ENCODE results near the gene GPC6. TPM values are rescaled to one million over a fixed set of nuclear protein-coding genes. Genes with fewer than 3 reads are reported as not detected.

The GPC6 gene
- total RNA-seq, 3 donors from 2014 or later (not counting 1 experiment from before 2014, with no cell fraction given): not detected

- H3K36me3 Mint-ChIP-seq: peaks cover 5% of the 10 kb centered on the region
- H3K4me1 ChIP-seq (ENCODE audit: control insufficient read depth, insufficient read depth, low read length): no peaks in the 10 kb centered on the region
- no peaks in the 10 kb centered on the region for H3K4me1 Mint-ChIP-seq
- peaks cover 2 to 11% of the 10 kb centered on the region in 2 donors for H3K9me3 Mint-ChIP-seq
- intact Hi-C loops (cut with micrococcal nuclease): no loop called here
- H3K27me3 Mint-ChIP-seq (ENCODE audit: low read depth in 2 of 2): no peaks in the 10 kb centered on the region
- H3K27me3 ChIP-seq (ENCODE audit: control insufficient read depth, insufficient read depth, low read length): no peaks in the 10 kb centered on the region
- DNase-seq (no peak), ATAC-seq (no peak)
- H3K27ac ChIP-seq (ENCODE audit: low read length): no peak overlapping the region
- no peaks in the 10 kb centered on the region for H3K9me3 ChIP-seq (ENCODE audit: control insufficient read depth, insufficient read depth, low read length)
- no peaks in the 10 kb centered on the region for H3K36me3 ChIP-seq (ENCODE audit: control insufficient read depth, insufficient read depth, low read length)
- H3K27ac Mint-ChIP-seq: no peak overlapping the region
- H3K4me3 ChIP-seq (ENCODE audit: low read length): no peak overlapping the region
- H3K4me3 Mint-ChIP-seq: no peak overlapping the region
- TF ChIP-seq CTCF (IDR thresholded peaks at IDR 0.05): no peak
- 82% methylated on average over 10 of the region's 10 CpGs for WGBS (ENCODE audit: insufficient coverage)
Observed at GRCh38 chr13:93767180-93767916, 540.7 kb downstream of the GPC6 start.

- Mint-ChIP-seq H3K4me1 (no peaks in the 10 kb centered on the region), H3K27ac (no peak overlapping the region), H3K4me3 (no peak overlapping the region), H3K36me3 (peaks cover 5% of the 10 kb centered on the region), H3K9me3 (peaks cover 2 to 11% of the 10 kb centered on the region in 2 donors), H3K27me3 (ENCODE audit: low read depth in 2 of 2) (no peaks in the 10 kb centered on the region)
- H3K9me3 ChIP-seq (ENCODE audit: control insufficient read depth, insufficient read depth, low read length): no peaks in the 10 kb centered on the region
- WGBS (ENCODE audit: insufficient coverage): 88% methylated on average over 4 of the region's 4 CpGs
- DNase-seq (no peak), ATAC-seq (no peak)
- TF ChIP-seq CTCF (IDR thresholded peaks at IDR 0.05): no peak
- intact Hi-C loops (cut with micrococcal nuclease): no loop called here
- no peak overlapping the region for H3K27ac ChIP-seq (ENCODE audit: low read length)
- H3K36me3 ChIP-seq (ENCODE audit: control insufficient read depth, insufficient read depth, low read length): no peaks in the 10 kb centered on the region
- no peaks in the 10 kb centered on the region for H3K4me1 ChIP-seq (ENCODE audit: control insufficient read depth, insufficient read depth, low read length)
- no peaks in the 10 kb centered on the region for H3K27me3 ChIP-seq (ENCODE audit: control insufficient read depth, insufficient read depth, low read length)
- no peak overlapping the region for H3K4me3 ChIP-seq (ENCODE audit: low read length)
Observed at GRCh38 chr13:93767917-93768409, 541.4 kb downstream of the GPC6 start.

- 76% methylated on average over 3 of the region's 3 CpGs for WGBS (ENCODE audit: insufficient coverage)
- Mint-ChIP-seq H3K4me3 (no peak overlapping the region), H3K9me3 (peaks cover 2 to 7% of the 10 kb centered on the region in 2 donors), H3K27me3 (ENCODE audit: low read depth in 2 of 2) (no peaks in the 10 kb centered on the region), H3K4me1 (no peaks in the 10 kb centered on the region), H3K27ac (no peak overlapping the region), H3K36me3 (no peaks in the 10 kb centered on the region)
- TF ChIP-seq CTCF (IDR thresholded peaks at IDR 0.05): no peak
- H3K36me3 ChIP-seq (ENCODE audit: control insufficient read depth, insufficient read depth, low read length): no peaks in the 10 kb centered on the region
- no peaks in the 10 kb centered on the region for H3K4me1 ChIP-seq (ENCODE audit: control insufficient read depth, insufficient read depth, low read length)
- intact Hi-C loops (cut with micrococcal nuclease): no loop called here
- H3K27me3 ChIP-seq (ENCODE audit: control insufficient read depth, insufficient read depth, low read length): no peaks in the 10 kb centered on the region
- ATAC-seq (no peak), DNase-seq (no peak)
- no peak overlapping the region for H3K4me3 ChIP-seq (ENCODE audit: low read length)
- no peaks in the 10 kb centered on the region for H3K9me3 ChIP-seq (ENCODE audit: control insufficient read depth, insufficient read depth, low read length)
- H3K27ac ChIP-seq (ENCODE audit: low read length): no peak overlapping the region
Observed at GRCh38 chr13:93769101-93769500, 542.5 kb downstream of the GPC6 start.

- intact Hi-C loops (cut with micrococcal nuclease): no loop called here
- no peaks in the 10 kb centered on the region for H3K9me3 ChIP-seq (ENCODE audit: control insufficient read depth, insufficient read depth, low read length)
- ATAC-seq (no peak), DNase-seq (no peak)
- Mint-ChIP-seq H3K4me3 (no peak overlapping the region), H3K9me3 (peaks cover under 1 to 7% of the 10 kb centered on the region in 2 donors), H3K36me3 (no peaks in the 10 kb centered on the region), H3K4me1 (no peaks in the 10 kb centered on the region), H3K27ac (no peak overlapping the region), H3K27me3 (ENCODE audit: low read depth in 2 of 2) (no peaks in the 10 kb centered on the region)
- WGBS (ENCODE audit: insufficient coverage): 77% methylated on average over 1 of the region's 1 CpG
- no peaks in the 10 kb centered on the region for H3K4me1 ChIP-seq (ENCODE audit: control insufficient read depth, insufficient read depth, low read length)
- TF ChIP-seq CTCF (IDR thresholded peaks at IDR 0.05): no peak
- H3K27ac ChIP-seq (ENCODE audit: low read length): no peak overlapping the region
- H3K4me3 ChIP-seq (ENCODE audit: low read length): no peak overlapping the region
- no peaks in the 10 kb centered on the region for H3K27me3 ChIP-seq (ENCODE audit: control insufficient read depth, insufficient read depth, low read length)
- no peaks in the 10 kb centered on the region for H3K36me3 ChIP-seq (ENCODE audit: control insufficient read depth, insufficient read depth, low read length)
Observed at GRCh38 chr13:93769607-93770006, 543.0 kb downstream of the GPC6 start.

Data from natural killer cell (primary cell).